NCI-H510A treated with DMSO at 0.1 percent for 48 hours (cell line): ENCODE measurements around the gene ZNF575.

Experiments
- DNase-seq: peaks from one replicate; lab custom pipeline; 2025; lab: John Stamatoyannopoulos, UW

The ZNF575 gene

DNA sequence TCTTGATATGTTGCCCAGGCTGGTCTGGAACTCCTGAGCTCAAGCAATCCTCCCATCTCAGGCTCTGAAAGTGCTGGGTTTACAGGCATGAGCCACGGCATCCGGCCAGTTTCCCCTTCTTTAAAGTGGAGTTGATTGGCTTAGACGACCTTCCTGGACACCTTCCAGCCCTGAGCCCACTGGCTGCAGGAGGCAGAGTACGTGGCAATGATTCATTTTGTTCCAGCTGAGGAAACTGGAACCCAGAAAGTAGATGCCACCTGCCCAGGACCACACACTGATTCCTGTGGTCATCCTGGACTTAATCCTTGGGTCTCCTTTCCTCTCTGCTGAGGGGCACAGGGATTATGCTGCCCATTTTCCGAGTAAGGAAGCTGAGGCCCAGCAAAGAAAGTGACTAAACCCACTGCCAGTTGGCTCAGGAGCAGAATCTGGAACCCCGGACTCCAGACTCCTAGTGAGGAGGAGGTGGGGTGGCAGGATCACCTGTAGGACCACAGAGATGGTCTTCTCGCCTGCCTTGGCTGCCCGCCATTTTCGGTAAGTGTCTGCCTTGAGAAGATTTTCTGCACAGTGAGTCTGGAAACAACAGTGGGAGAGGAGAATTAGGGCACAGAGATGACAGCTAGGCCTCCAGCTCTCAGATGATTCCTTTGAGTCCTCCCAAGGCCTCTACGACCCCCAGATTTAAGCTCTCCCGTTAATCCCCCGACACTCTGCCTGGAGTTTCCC lies 41.6 kb downstream of the ZNF575 start:
- DNase-seq = no peak

GRCh38 chr19:43575156-43575950 lies 42.4 kb downstream of the ZNF575 start, which contains the start of the genes PINLYP and XRCC1:
TSS of gene PINLYP (plus strand) at chr19:43575801. CDS start at chr19:43577192, 1,391 bp downstream.
TSS of gene XRCC1 (minus strand) at chr19:43575527. CDS start at chr19:43575458, 69 bp downstream.
- peak; percentile 94 for DNase-seq

GRCh38 chr19:43575955-43576878 lies 43.2 kb downstream of the ZNF575 start:
- peak; percentile 22 for DNase-seq

DNA sequence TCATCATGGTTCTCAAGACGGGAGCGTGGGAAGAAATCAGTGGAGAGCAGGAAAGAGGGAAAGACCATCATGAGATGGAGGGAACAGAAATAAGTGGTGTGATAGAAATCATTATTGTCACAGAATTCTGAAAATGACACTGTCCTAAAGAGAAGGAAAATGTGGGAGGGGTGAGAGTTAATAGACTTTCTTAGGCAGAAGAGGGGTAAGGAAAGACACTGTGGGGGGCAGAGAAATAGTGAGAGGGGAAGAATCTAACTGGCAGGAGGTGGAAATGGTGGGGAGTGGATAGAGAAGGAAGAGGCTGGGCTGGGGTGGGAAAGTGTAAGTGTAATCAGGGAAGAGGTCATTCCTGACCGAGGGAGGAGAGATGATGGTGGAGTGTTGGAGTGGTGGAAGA lies 45.8 kb downstream of the ZNF575 start:
- no peak for DNase-seq

DNA sequence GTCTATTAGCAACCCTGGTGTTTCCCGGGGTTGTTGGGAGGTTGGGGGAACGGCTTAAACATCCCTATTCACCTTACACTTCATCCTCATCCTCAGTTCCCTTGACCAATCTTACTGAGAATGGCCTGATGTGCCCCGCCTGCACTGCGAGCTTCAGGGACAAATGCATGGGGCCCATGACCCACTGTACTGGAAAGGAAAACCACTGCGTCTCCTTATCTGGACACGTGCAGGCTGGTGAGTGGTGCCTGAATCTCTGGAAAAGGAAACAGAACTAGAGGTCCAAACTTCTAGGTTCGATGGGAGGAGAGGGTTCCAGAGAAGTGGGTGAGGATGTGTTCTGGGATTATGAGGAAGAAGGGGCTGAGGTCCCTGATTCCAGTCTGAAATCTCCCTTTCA lies 48.5 kb downstream of the ZNF575 start:
- no peak for DNase-seq

GRCh38 chr19:43582495-43582894 lies 49.5 kb downstream of the ZNF575 start:
- DNase-seq = no peak

DNA sequence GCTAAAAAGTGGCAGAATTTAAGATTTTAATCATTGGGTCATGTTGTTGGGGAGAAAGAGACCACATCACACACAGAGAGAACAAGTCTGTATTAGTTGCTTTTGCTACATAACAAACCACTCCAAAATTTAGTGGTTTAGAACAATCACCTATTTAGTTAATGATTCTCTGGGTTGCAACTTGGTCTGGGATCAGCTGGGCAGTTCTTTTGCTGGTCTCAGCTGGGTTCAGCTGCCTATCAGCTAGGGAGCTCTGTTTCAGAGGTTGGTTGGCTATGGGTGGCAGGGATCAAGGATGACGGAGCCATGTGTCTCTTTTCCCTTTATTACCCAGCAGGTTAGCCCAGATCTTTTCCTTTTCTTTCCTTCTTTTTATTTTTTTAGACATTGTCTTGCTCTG lies 51.5 kb downstream of the ZNF575 start:
- DNase-seq = no peak
